ENCODE results near the gene GPN2.
A peak's percentile ranks its signal among the peaks of the same experiment; 100 is the strongest.

The GPN2 gene

DNA sequence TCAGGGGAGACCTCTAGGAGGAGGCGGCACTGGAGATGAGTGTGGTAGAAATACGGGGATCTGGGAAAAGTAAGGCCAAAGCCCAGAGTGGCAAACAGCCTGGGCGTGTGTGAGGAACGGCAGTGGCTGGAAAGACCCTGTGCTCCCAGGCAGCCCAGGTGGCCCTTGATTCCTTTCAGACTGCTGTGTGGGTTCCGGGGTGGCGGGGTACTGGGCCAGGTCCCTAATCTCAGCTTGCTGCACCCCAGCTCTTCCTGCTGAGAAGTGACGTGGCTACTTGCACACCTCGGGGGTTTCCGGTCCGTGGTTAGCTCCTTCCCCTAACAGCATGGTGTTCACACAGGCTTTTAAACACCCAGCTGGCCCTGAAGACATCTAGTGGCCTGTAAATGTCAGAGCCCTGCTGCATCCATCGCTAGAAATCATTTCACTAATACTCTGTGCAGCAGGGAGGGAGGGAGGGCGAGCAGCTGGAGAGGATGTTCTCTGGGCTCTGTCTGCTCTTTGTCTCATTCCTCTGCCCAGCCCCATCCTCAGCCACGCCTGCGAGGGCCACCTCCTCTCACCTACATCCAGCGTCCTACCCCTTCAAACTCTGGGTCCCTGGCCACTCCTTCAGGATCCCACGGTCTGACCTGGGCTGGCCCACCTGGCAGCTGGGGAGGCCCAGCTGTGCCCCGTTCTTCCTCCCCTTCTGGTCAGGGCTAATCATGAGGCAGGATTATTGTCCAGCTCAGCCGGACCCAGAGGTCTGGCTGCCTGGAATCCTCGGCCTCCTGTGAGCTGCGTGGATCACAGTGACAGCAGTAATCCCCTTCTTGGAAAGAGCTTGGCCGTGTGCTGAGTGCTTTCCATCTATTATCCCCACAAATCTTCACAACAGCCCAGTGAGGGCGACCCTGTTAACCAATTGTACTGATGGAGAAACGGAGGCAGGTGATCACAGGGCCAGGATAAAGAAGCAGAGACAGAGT lies 56.4 kb downstream of the GPN2 start:
- peaks cover 3% of the 10 kb centered on the region for H3K4me1 ChIP-seq (ENCODE audit: control insufficient read depth, insufficient read depth, low read length)

GRCh38 chr1:26832249-26832960 lies 57.7 kb downstream of the GPN2 start:
- H3K36me3 ChIP-seq (ENCODE audit: control insufficient read depth, insufficient read depth, low read length), result peaks cover 12% of the 10 kb centered on the region
- H3K9ac ChIP-seq (ENCODE audit: low read depth, low read length), result peak overlapping the region; percentile 13

More for the DNA sequence above, 56.4 kb downstream of the GPN2 start:
- Histone ChIP-seq H3K4me3 (ENCODE audit: low read depth, low read length) (no peak overlapping the region), H3K9ac (ENCODE audit: low read depth, low read length) (no peak overlapping the region), H3K36me3 (ENCODE audit: control insufficient read depth, insufficient read depth, low read length) (peaks cover 12% of the 10 kb centered on the region), H3K27me3 (ENCODE audit: control insufficient read depth, insufficient read depth, low read length) (no peaks in the 10 kb centered on the region), H3K9me3 (ENCODE audit: control insufficient read depth, insufficient read depth, low read length) (no peaks in the 10 kb centered on the region)

GRCh38 chr1:26831546-26832248 lies 58.4 kb downstream of the GPN2 start:
- peaks cover 3% of the 10 kb centered on the region for H3K4me1 ChIP-seq (ENCODE audit: control insufficient read depth, insufficient read depth, low read length)
- no peaks in the 10 kb centered on the region for H3K27me3 ChIP-seq (ENCODE audit: control insufficient read depth, insufficient read depth, low read length)
- peaks cover 12% of the 10 kb centered on the region for H3K36me3 ChIP-seq (ENCODE audit: control insufficient read depth, insufficient read depth, low read length)
- H3K4me3 ChIP-seq (ENCODE audit: low read depth, low read length), result no peak overlapping the region
- H3K9ac ChIP-seq (ENCODE audit: low read depth, low read length), result peak overlapping the region; percentile 13
- H3K9me3 ChIP-seq (ENCODE audit: control insufficient read depth, insufficient read depth, low read length), result no peaks in the 10 kb centered on the region

More at GRCh38 chr1:26832249-26832960, 57.7 kb downstream of the GPN2 start:
- H3K4me1 ChIP-seq (ENCODE audit: control insufficient read depth, insufficient read depth, low read length), result peaks cover 3% of the 10 kb centered on the region
- H3K9me3 ChIP-seq (ENCODE audit: control insufficient read depth, insufficient read depth, low read length), result no peaks in the 10 kb centered on the region
- no peak overlapping the region for H3K4me3 ChIP-seq (ENCODE audit: low read depth, low read length)
- H3K27me3 ChIP-seq (ENCODE audit: control insufficient read depth, insufficient read depth, low read length), result no peaks in the 10 kb centered on the region

- Histone ChIP-seq H3K9me3 (ENCODE audit: control insufficient read depth, insufficient read depth, low read length) (no peaks in the 10 kb centered on the region), H3K9ac (ENCODE audit: low read depth, low read length) (no peak overlapping the region), H3K4me1 (ENCODE audit: control insufficient read depth, insufficient read depth, low read length) (peaks cover 3% of the 10 kb centered on the region), H3K4me3 (ENCODE audit: low read depth, low read length) (no peak overlapping the region), H3K36me3 (ENCODE audit: control insufficient read depth, insufficient read depth, low read length) (peaks cover 12% of the 10 kb centered on the region), H3K27me3 (ENCODE audit: control insufficient read depth, insufficient read depth, low read length) (no peaks in the 10 kb centered on the region)
Measured at GRCh38 chr1:26831059-26831458, 59.0 kb downstream of the GPN2 start.

GRCh38 chr1:26829184-26829911 lies 60.7 kb downstream of the GPN2 start:
- Histone ChIP-seq H3K27me3 (ENCODE audit: control insufficient read depth, insufficient read depth, low read length) (no peaks in the 10 kb centered on the region), H3K9me3 (ENCODE audit: control insufficient read depth, insufficient read depth, low read length) (no peaks in the 10 kb centered on the region), H3K36me3 (ENCODE audit: control insufficient read depth, insufficient read depth, low read length) (peaks cover 12% of the 10 kb centered on the region), H3K4me1 (ENCODE audit: control insufficient read depth, insufficient read depth, low read length) (peaks cover 3% of the 10 kb centered on the region), H3K9ac (ENCODE audit: low read depth, low read length) (no peak overlapping the region), H3K4me3 (ENCODE audit: low read depth, low read length) (no peak overlapping the region)

GRCh38 chr1:26828411-26828991 lies 61.6 kb downstream of the GPN2 start:
- Histone ChIP-seq H3K36me3 (ENCODE audit: control insufficient read depth, insufficient read depth, low read length) (peaks cover 4% of the 10 kb centered on the region), H3K27me3 (ENCODE audit: control insufficient read depth, insufficient read depth, low read length) (no peaks in the 10 kb centered on the region), H3K9ac (ENCODE audit: low read depth, low read length) (no peak overlapping the region), H3K4me1 (ENCODE audit: control insufficient read depth, insufficient read depth, low read length) (peaks cover 3% of the 10 kb centered on the region), H3K4me3 (ENCODE audit: low read depth, low read length) (no peak overlapping the region), H3K9me3 (ENCODE audit: control insufficient read depth, insufficient read depth, low read length) (no peaks in the 10 kb centered on the region)

DNA sequence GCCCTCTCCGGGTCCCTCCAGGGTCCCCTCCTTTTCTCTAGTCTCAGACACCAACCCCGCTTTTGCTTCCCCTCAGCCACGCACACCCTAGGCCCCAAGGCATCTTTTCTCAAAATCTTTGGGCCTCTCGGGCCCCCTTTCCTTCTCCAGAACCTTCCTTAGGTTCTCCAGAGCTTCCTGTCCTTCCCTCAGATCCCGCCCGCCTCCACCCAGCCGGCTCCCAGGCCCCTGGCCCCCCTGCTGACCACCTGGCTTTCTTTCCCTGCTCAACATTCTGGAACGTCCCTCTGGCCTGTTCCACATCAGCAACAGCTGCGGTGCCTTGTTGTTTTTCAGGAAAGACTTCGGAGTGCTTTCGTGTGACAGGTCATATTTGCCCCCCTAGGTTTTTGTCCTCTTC lies 62.4 kb downstream of the GPN2 start:
- H3K36me3 ChIP-seq (ENCODE audit: control insufficient read depth, insufficient read depth, low read length), result no peaks in the 10 kb centered on the region
- H3K27me3 ChIP-seq (ENCODE audit: control insufficient read depth, insufficient read depth, low read length), result no peaks in the 10 kb centered on the region
- peaks cover 3% of the 10 kb centered on the region for H3K4me1 ChIP-seq (ENCODE audit: control insufficient read depth, insufficient read depth, low read length)
- no peaks in the 10 kb centered on the region for H3K9me3 ChIP-seq (ENCODE audit: control insufficient read depth, insufficient read depth, low read length)
- peak overlapping the region; percentile 52 for H3K4me3 ChIP-seq (ENCODE audit: low read depth, low read length)
- no peak overlapping the region for H3K9ac ChIP-seq (ENCODE audit: low read depth, low read length)

DNA sequence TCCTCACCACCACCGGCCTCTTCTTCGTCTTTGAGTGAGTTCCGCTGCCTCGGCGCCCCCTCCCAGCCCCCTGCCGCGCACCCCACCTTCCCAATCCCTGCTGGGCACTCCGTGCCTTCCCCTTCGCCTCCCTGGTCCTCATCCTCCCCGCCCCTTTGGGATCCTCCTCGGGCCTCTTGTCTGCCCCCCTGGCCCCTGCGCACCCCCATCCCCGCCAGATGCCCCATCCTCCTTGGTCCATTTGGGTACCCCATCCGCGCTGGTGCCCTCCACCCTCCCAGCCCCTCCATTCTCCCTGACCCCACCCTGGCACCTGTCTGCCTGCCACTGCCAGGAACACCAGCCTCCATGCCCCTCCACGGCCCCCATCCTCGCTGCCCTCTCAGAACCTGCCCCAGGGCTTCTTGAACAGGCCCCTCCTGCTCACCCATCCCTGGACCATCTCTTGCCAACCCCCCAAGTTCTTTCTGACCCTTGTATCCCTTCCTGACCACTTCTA lies 62.9 kb downstream of the GPN2 start:
- Histone ChIP-seq H3K9me3 (ENCODE audit: control insufficient read depth, insufficient read depth, low read length) (no peaks in the 10 kb centered on the region), H3K4me3 (ENCODE audit: low read depth, low read length) (peak overlapping the region; percentile 52), H3K9ac (ENCODE audit: low read depth, low read length) (no peak overlapping the region), H3K27me3 (ENCODE audit: control insufficient read depth, insufficient read depth, low read length) (no peaks in the 10 kb centered on the region), H3K36me3 (ENCODE audit: control insufficient read depth, insufficient read depth, low read length) (no peaks in the 10 kb centered on the region), H3K4me1 (ENCODE audit: control insufficient read depth, insufficient read depth, low read length) (peaks cover 3% of the 10 kb centered on the region)

DNA sequence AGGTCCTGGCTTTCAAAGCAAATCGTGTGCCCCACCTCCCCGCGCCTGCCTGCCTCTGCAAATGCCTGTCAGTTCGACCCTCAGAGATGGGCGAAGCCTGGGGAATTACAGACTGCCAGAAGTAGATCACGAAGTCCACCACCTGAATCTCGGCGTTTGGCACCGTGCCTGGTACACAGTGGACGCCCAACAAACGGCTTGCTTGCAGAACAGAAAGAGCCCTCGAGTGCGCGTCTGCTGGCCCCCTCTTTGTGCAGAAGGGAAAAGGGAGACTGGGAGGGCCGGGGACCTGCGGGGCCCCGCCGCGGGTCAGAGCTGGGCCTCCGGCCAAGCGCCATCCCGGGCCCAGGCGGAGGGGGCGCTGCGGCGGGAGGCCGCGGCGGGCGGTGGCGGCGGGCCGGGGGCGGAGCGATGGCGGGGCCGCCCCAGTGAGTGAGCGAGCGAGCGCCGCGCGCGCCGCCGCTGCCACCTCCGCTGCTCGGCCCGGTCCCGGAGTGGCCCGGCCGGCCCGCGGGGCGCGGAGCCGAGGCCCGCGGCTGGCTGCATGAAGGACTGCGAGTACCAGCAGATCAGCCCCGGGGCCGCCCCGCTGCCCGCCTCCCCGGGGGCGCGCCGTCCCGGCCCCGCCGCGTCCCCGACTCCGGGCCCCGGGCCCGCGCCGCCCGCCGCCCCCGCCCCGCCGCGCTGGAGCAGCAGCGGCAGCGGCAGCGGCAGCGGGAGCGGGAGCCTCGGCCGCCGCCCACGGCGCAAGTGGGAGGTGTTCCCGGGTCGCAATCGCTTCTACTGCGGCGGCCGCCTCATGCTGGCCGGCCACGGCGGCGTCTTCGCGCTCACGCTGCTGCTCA lies 63.6 kb downstream of the GPN2 start, which contains the start of gene ZDHHC18:
Gene ZDHHC18 (plus strand): TSS at position 428 of the 845 bp plus-strand sequence. CDS start 117 bp downstream, at position 545.
- H3K36me3 ChIP-seq (ENCODE audit: control insufficient read depth, insufficient read depth, low read length), result no peaks in the 10 kb centered on the region

More for the DNA sequence above, 63.6 kb downstream of the GPN2 start, which contains the start of gene ZDHHC18:
- peaks cover 3% of the 10 kb centered on the region for H3K4me1 ChIP-seq (ENCODE audit: control insufficient read depth, insufficient read depth, low read length)
- peak within 1 kb of the TSS; percentile 52 for H3K4me3 ChIP-seq (ENCODE audit: low read depth, low read length)
- no peak within 1 kb of the TSS for H3K9ac ChIP-seq (ENCODE audit: low read depth, low read length)
- H3K9me3 ChIP-seq (ENCODE audit: control insufficient read depth, insufficient read depth, low read length), result no peaks in the 10 kb centered on the region
- H3K27me3 ChIP-seq (ENCODE audit: control insufficient read depth, insufficient read depth, low read length), result no peaks in the 10 kb centered on the region

Measured in iPS-15b (cell line).